Loucy (cell line): ENCODE results near the gene ALAS1.

Experiments used
- H2AFZ ChIP-seq: fragments of 200-600 bp; sonication (generic); 2 replicates; pipeline ENCODE4 v1.6.0; 2016; ENCODE audit warnings: antibody characterized with exemption, mild to moderate bottlenecking, low read length, moderate library complexity
- H3F3A ChIP-seq: fragments of 200-600 bp; 2 replicates; pipeline ENCODE4 v1.6.0; 2016; ENCODE audit warnings: antibody characterized with exemption, low read depth, mild to moderate bottlenecking
- H3K27me3 ChIP-seq: fragments of 200-600 bp; sonication (generic); 2 replicates; pipeline ENCODE4 v1.6.1; 2014; ENCODE audit warnings: low read length, mild to moderate bottlenecking; ENCODE audit not compliant: insufficient read depth, poor library complexity, severe bottlenecking
- H3K36me3 ChIP-seq: fragments of 200-600 bp; sonication (generic); 2 replicates; pipeline ENCODE4 v1.6.1; 2016; ENCODE audit warnings: low read length; ENCODE audit not compliant: insufficient read depth
- H3K4me1 ChIP-seq: fragments of 200-600 bp; sonication (generic); 2 replicates; pipeline ENCODE4 v1.5.1; 2014; ENCODE audit warnings: low read length, mild to moderate bottlenecking; ENCODE audit not compliant: insufficient read depth, poor library complexity, severe bottlenecking
- H3K4me2 ChIP-seq: fragments of 200-600 bp; sonication (generic); 2 replicates; pipeline ENCODE4 v1.6.0; 2014; ENCODE audit warnings: antibody characterized with exemption, low read length, low read depth, mild to moderate bottlenecking; ENCODE audit not compliant: poor library complexity, severe bottlenecking
- H3K4me3 ChIP-seq: fragments of 200-600 bp; sonication (generic); 2 replicates; pipeline ENCODE4 v1.5.1; 2014; ENCODE audit warnings: low read length, mild to moderate bottlenecking, mixed read lengths; ENCODE audit not compliant: poor library complexity, severe bottlenecking
- H3K79me2 ChIP-seq: fragments of 200-600 bp; sonication (generic); 2 replicates; pipeline ENCODE4 v1.6.1; 2014; ENCODE audit warnings: low read length; ENCODE audit not compliant: insufficient read depth
- H3K9ac ChIP-seq: fragments of 200-600 bp; sonication (generic); 2 replicates; pipeline ENCODE4 v1.6.0; 2014; ENCODE audit warnings: mild to moderate bottlenecking, low read depth, low read length, moderate library complexity; ENCODE audit not compliant: poor library complexity, severe bottlenecking
- H3K9me2 ChIP-seq: fragments of 200-600 bp; sonication (generic); replicated peaks from 2 replicates; pipeline ENCODE4 v1.6.1; 2016; ENCODE audit warnings: low read depth, low read length, mixed read lengths
- H3K9me3 ChIP-seq: fragments of 200-600 bp; sonication (generic); 2 replicates; pipeline ENCODE4 v1.6.1; 2014; ENCODE audit warnings: mild to moderate bottlenecking, antibody characterized with exemption, low read length, low read depth; ENCODE audit not compliant: insufficient read depth
- H4K20me1 ChIP-seq: fragments of 200-600 bp; sonication (generic); 2 replicates; pipeline ENCODE4 v1.6.0; 2014; ENCODE audit warnings: antibody characterized with exemption, low read length, mild to moderate bottlenecking; ENCODE audit not compliant: insufficient read depth, poor library complexity, severe bottlenecking
- CTCF ChIP-seq: fragments of 200-600 bp; sonication (generic); conservative IDR thresholded peaks from 2 replicates; pipeline ENCODE4 v1.5.1; 2014; ENCODE audit warnings: mild to moderate bottlenecking, antibody characterized with exemption, low read length
- EZH2phosphoT487 ChIP-seq: fragments of 200-600 bp; IDR thresholded peaks from 2 replicates; pipeline ENCODE4 v1.6.1; 2018; ENCODE audit warnings: antibody characterized with exemption, mild to moderate bottlenecking, moderate library complexity, borderline replicate concordance

ALAS1 gene

GRCh38 chr3:52203701-52204100 is 5.7 kb downstream of the ALAS1 start:
- TF ChIP-seq CTCF (no peak), EZH2phosphoT487 (no peak)
- Histone ChIP-seq H2AFZ (no peak overlapping the region), H3K9me2 (no peaks in the 10 kb centered on the region), H3K4me2 (peak overlapping the region; percentile 100), H3K9ac (no peak overlapping the region), H3F3A (no peaks in the 10 kb centered on the region), H3K36me3 (peaks cover 62% of the 10 kb centered on the region), H3K4me1 (peaks cover 45% of the 10 kb centered on the region), H4K20me1 (peaks cover 18% of the 10 kb centered on the region), H3K4me3 (no peak overlapping the region), H3K79me2 (peaks cover 61% of the 10 kb centered on the region), H3K27me3 (no peaks in the 10 kb centered on the region), H3K9me3 (no peaks in the 10 kb centered on the region)

- Histone ChIP-seq H3F3A (no peaks in the 10 kb centered on the region), H3K9ac (no peak overlapping the region), H3K9me3 (no peaks in the 10 kb centered on the region), H3K79me2 (peaks cover 53% of the 10 kb centered on the region), H3K36me3 (peaks cover 69% of the 10 kb centered on the region), H3K4me3 (no peak overlapping the region), H3K27me3 (no peaks in the 10 kb centered on the region), H3K4me2 (peak overlapping the region; percentile 26), H4K20me1 (peaks cover 11% of the 10 kb centered on the region), H3K9me2 (no peaks in the 10 kb centered on the region), H2AFZ (no peak overlapping the region), H3K4me1 (peaks cover 37% of the 10 kb centered on the region)
- TF ChIP-seq EZH2phosphoT487 = no peak
- TF ChIP-seq CTCF = no peak
Observed at GRCh38 chr3:52204337-52205073, 6.5 kb downstream of the ALAS1 start.

- H3K79me2 ChIP-seq = peaks cover 40% of the 10 kb centered on the region
- no peak overlapping the region for H3K4me3 ChIP-seq
- H4K20me1 ChIP-seq = peaks cover 7% of the 10 kb centered on the region
- H3K9ac ChIP-seq = no peak overlapping the region
- H3K4me1 ChIP-seq = peaks cover 24% of the 10 kb centered on the region
- no peaks in the 10 kb centered on the region for H3F3A ChIP-seq
- no peak overlapping the region for H2AFZ ChIP-seq
- H3K27me3 ChIP-seq = no peaks in the 10 kb centered on the region
- no peak overlapping the region for H3K4me2 ChIP-seq
- H3K9me3 ChIP-seq = no peaks in the 10 kb centered on the region
- TF ChIP-seq CTCF (no peak), EZH2phosphoT487 (no peak)
- H3K36me3 ChIP-seq = peaks cover 83% of the 10 kb centered on the region
- H3K9me2 ChIP-seq = no peaks in the 10 kb centered on the region
Observed at GRCh38 chr3:52205727-52206372, 7.9 kb downstream of the ALAS1 start.
